ENCODE data around the gene ZNF512B.

DNA sequence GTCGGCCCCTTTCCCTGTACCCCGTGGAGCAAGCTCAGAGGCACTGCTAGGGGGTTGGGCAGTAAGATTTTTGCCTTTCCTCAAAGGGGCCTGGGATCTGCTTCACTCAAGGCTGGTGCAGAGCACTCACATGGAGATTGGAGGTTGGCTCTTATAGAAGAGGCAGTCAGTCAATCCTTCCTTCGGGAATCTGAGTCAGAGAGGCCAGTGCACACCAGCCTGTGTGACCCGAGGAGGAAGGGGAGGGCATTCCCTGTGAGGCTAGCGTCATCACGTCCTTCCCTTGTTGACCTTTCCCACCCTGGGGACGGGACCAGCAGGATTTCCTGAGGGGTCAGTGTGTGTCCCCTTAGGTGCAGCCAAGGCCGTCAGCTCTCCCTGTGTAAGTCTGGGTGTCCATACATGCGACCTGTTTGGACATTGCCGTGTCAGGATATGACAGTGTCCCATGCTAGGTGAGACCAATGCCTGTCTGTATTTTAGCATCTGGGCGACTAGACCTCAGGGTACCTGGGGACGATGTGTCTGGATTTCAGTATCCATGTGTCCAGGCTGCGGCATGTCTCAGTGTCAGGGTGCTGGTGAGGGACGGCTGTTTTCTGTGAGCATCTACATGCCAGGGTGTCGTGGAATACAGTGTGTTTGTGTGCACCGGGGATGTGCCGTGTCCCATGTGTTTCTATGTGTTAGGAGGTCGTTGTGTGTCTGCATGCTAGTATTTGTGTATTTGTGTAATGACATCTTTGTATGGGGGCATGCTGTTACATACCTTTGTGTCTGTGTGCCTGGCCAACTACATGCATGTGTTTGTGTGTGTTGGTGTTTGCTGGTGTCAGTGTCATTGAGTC is 2.8 kb upstream of the ZNF512B start:
- TF ChIP-seq, protein P1, sequence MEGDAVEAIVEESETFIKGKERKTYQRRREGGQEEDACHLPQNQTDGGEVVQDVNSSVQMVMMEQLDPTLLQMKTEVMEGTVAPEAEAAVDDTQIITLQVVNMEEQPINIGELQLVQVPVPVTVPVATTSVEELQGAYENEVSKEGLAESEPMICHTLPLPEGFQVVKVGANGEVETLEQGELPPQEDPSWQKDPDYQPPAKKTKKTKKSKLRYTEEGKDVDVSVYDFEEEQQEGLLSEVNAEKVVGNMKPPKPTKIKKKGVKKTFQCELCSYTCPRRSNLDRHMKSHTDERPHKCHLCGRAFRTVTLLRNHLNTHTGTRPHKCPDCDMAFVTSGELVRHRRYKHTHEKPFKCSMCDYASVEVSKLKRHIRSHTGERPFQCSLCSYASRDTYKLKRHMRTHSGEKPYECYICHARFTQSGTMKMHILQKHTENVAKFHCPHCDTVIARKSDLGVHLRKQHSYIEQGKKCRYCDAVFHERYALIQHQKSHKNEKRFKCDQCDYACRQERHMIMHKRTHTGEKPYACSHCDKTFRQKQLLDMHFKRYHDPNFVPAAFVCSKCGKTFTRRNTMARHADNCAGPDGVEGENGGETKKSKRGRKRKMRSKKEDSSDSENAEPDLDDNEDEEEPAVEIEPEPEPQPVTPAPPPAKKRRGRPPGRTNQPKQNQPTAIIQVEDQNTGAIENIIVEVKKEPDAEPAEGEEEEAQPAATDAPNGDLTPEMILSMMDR (IDR thresholded peaks at IDR 0.05), result no peak
- TF ChIP-seq EP300 (IDR thresholded peaks at IDR 0.05), result no peak
